OCI-LY7 (cell line): ENCODE measurements around the gene PGAP3. TPM values are rescaled to one million over a fixed set of nuclear protein-coding genes. Genes with fewer than 3 reads are reported as not detected.
A peak's percentile ranks its signal among the peaks of the same experiment; 100 is the strongest.

Experiments
- BruUV-seq: library from RNA; stranded (reverse); fragments of 400-500 nt; replicated peaks from 2 replicates; lab custom pipeline; 2021; lab: Mats Ljungman, UMichigan
- CTCF ChIA-PET: fragments of 300-600 bp; sonication (Branson Sonifier 250); formaldehyde crosslinking; loops from one replicate; lab custom pipeline; 2022; ENCODE audit warnings: antibody characterized with exemption; ENCODE audit not compliant: unreplicated experiment; lab: Charles Lee
- POLR2A ChIA-PET: fragments of 300-600 bp; sonication (Branson Sonifier 250); formaldehyde crosslinking; loops from one replicate; lab custom pipeline; 2022; ENCODE audit warnings: antibody characterized with exemption; lab: Charles Lee
- DNase-seq: peaks from one replicate; pipeline ENCODE4 v3.0.0-alpha.2; 2015; ENCODE audit warnings: low spot score
- H2AFZ ChIP-seq: fragments of 200-600 bp; sonication (generic), shearing (Covaris generic); 2 replicates; pipeline ENCODE4 v1.6.1; 2014; ENCODE audit warnings: mild to moderate bottlenecking, antibody characterized with exemption, low read length, moderate library complexity
- H3K27ac ChIP-seq: fragments of 200-600 bp; sonication (generic); 2 replicates; pipeline ENCODE4 v1.5.1; 2014; ENCODE audit warnings: mixed run types, low read depth, mild to moderate bottlenecking, moderate library complexity, low read length, inconsistent platforms; ENCODE audit not compliant: poor library complexity, severe bottlenecking
- H3K36me3 ChIP-seq: fragments of 200-600 bp; sonication (generic); 2 replicates; pipeline ENCODE4 v1.6.1; 2014; ENCODE audit warnings: mild to moderate bottlenecking, antibody characterized with exemption, low read length, moderate library complexity, mixed read lengths; ENCODE audit not compliant: insufficient read depth
- H3K4me1 ChIP-seq: fragments of 200-600 bp; sonication (generic); 2 replicates; pipeline ENCODE4 v1.5.1; 2014; ENCODE audit warnings: mild to moderate bottlenecking, low read length; ENCODE audit not compliant: insufficient read depth, poor library complexity, severe bottlenecking
- H3K4me2 ChIP-seq: fragments of 200-600 bp; sonication (generic); 2 replicates; pipeline ENCODE4 v1.6.1; 2014; ENCODE audit warnings: mild to moderate bottlenecking, low read length
- H3K4me3 ChIP-seq: fragments of 200-600 bp; sonication (generic); 2 replicates; pipeline ENCODE4 v1.5.1; 2014; ENCODE audit warnings: mild to moderate bottlenecking, low read depth, low read length; ENCODE audit not compliant: poor library complexity, severe bottlenecking
- H3K79me2 ChIP-seq: fragments of 200-600 bp; sonication (generic); 2 replicates; pipeline ENCODE4 v1.6.1; 2016; ENCODE audit warnings: low read depth, mild to moderate bottlenecking, low read length, moderate library complexity, mixed read lengths; ENCODE audit not compliant: insufficient read depth
- H3K9me2 ChIP-seq: fragments of 200-600 bp; sonication (generic); 2 replicates; pipeline ENCODE4 v1.6.1; 2016; ENCODE audit warnings: mild to moderate bottlenecking, low read length, mixed read lengths; ENCODE audit not compliant: insufficient read depth
- H3K9me3 ChIP-seq: fragments of 200-600 bp; sonication (generic); 2 replicates; pipeline ENCODE4 v1.6.1; 2014; ENCODE audit warnings: mild to moderate bottlenecking, mixed run types, low read length, mixed read lengths
- H4K20me1 ChIP-seq: fragments of 200-600 bp; sonication (generic); 2 replicates; pipeline ENCODE4 v1.6.1; 2014; ENCODE audit warnings: mild to moderate bottlenecking, antibody characterized with exemption, low read length, moderate library complexity, mixed read lengths; ENCODE audit not compliant: insufficient read depth
- CTCF ChIP-seq: fragments of 200-600 bp; sonication (generic); conservative IDR thresholded peaks from 2 replicates; pipeline ENCODE4 v1.5.1; 2014; ENCODE audit warnings: mild to moderate bottlenecking, antibody characterized with exemption, low read length, moderate library complexity, mixed read lengths
- EZH2phosphoT487 ChIP-seq: fragments of 200-600 bp; sonication (generic); IDR thresholded peaks from 2 replicates; pipeline ENCODE4 v1.6.1; 2018; ENCODE audit warnings: low read depth, borderline replicate concordance, mild to moderate bottlenecking, mixed run types, antibody characterized with exemption, low read length, moderate library complexity, mixed read lengths
- intact Hi-C: fragments of 100-400 bp; cut with micrococcal nuclease; formaldehyde crosslinking; loops from one replicate; pipeline ENCODE4 v1.10.0; 2022; ENCODE audit not compliant: unreplicated experiment
- total RNA-seq, 2 experiments: library from RNA; depleted of rRNA in 1 of 2; stranded (reverse); fragments of >200 nt in 1 of 2; shearing (Covaris generic) in 1 of 2; gene quantifications; 2 replicates each; pipeline ENCODE4 v1.2.3, GENCODE V29; 2014 to 2022

PGAP3 gene
- total RNA-seq, 2 experiments from 2014 or later, result 8.7 to 9.2 TPM

- H4K20me1 ChIP-seq, result peaks cover 8% of the 10 kb centered on the region; the same call in 1 of the 2 replicates
- DNase-seq, result peak; percentile 93
- intact Hi-C loops, result loop anchor here (1.0 kb wide), 1 partner anchor 117 kb away; no protein-coding TSS in a partner anchor
- peaks cover 20% of the 10 kb centered on the region for H3K79me2 ChIP-seq
- peaks cover 34% of the 10 kb centered on the region for H3K4me1 ChIP-seq
- H3K4me2 ChIP-seq, result peak within 1 kb of the TSS; percentile 95
- POLR2A ChIA-PET, result interaction anchor here (0.6 to 1.3 kb wide), 3 partner anchors 9 to 1225 kb away, joined by 3 to 6 read pairs (median 6); partner anchors contain the start of gene PGAP3
- TF ChIP-seq CTCF (no peak), EZH2phosphoT487 (no peak)
- peak within 1 kb of the TSS; percentile 29; the same call in 1 of the 2 replicates for H2AFZ ChIP-seq
- no TSS peak for BruUV-seq
- H3K9me3 ChIP-seq, result no peaks in the 10 kb centered on the region
- H3K9me2 ChIP-seq, result no peaks in the 10 kb centered on the region
- peak within 1 kb of the TSS; percentile 77 for H3K4me3 ChIP-seq
- no peaks in the 10 kb centered on the region for H3K36me3 ChIP-seq
- CTCF ChIA-PET, result interaction anchor here (1.3 kb wide), 1 partner anchor 15 kb away, joined by 5 read pairs; no protein-coding TSS in a partner anchor
- peak within 1 kb of the TSS; percentile 53 for H3K27ac ChIP-seq
Observed at GRCh38 chr17:39636927-39637736, 50.7 kb downstream of the PGAP3 start, which contains the start of gene STARD3. Gene STARD3, plus strand, starts transcription at chr17:39637144. Its CDS starts 16,388 bp downstream, at chr17:39653532.

- BruUV-seq, result TSS peak; percentile 86
- peaks cover 8% of the 10 kb centered on the region; the same call in 1 of the 2 replicates for H4K20me1 ChIP-seq
- intact Hi-C loops, result no loop called here
- POLR2A ChIA-PET, result no interaction called here
- peak overlapping the region; percentile 29; the same call in 1 of the 2 replicates for H2AFZ ChIP-seq
- H3K9me3 ChIP-seq, result no peaks in the 10 kb centered on the region
- peak overlapping the region; percentile 77 for H3K4me3 ChIP-seq
- no peak for TF ChIP-seq CTCF
- TF ChIP-seq EZH2phosphoT487, result no peak
- CTCF ChIA-PET, result no interaction called here
- peak overlapping the region; percentile 53 for H3K27ac ChIP-seq
- H3K36me3 ChIP-seq, result no peaks in the 10 kb centered on the region
- H3K9me2 ChIP-seq, result no peaks in the 10 kb centered on the region
- H3K79me2 ChIP-seq, result peaks cover 20% of the 10 kb centered on the region
- peaks cover 38% of the 10 kb centered on the region for H3K4me1 ChIP-seq
- H3K4me2 ChIP-seq, result peak overlapping the region; percentile 95
- DNase-seq, result no peak
Observed at GRCh38 chr17:39636587-39636926, 51.3 kb downstream of the PGAP3 start.
